ENCODE measurements around the gene TFR2.

The TFR2 gene

GRCh38 chr7:100570954-100571828 is 70.2 kb downstream of the TFR2 start:
- DNase-seq = no peak
